ENCODE measurements around the gene MAPK8IP2. TPM values are rescaled to one million over a fixed set of nuclear protein-coding genes. Genes with fewer than 3 reads are reported as not detected.

MAPK8IP2 gene
- polyA plus RNA-seq, 1 donor (not counting 4 experiments of a cell fraction or from before 2014, with no cell fraction given): 0.29 TPM

GRCh38 chr22:50586416-50586815 lies 14.2 kb upstream of the MAPK8IP2 start:
- H3K27ac ChIP-seq (ENCODE audit: control insufficient read depth, insufficient read depth, low read length): no peak overlapping the region
- TF ChIP-seq EZH2 (IDR thresholded peaks at IDR 0.05; ENCODE audit: low read length) (no peak), CTCF (optimal IDR thresholded peaks at IDR 0.05 in 1 of 3, IDR thresholded peaks at IDR 0.05 in 1 of 3, conservative IDR thresholded peaks at IDR 0.05 in 1 of 3; ENCODE audit: extremely low read depth in 1 of 3, insufficient read depth in 2 of 3, low read length in 3 of 3) (no peak)
- H3K4me2 ChIP-seq (ENCODE audit: control insufficient read depth, extremely low read depth, insufficient read depth, low read depth, low read length): no peak overlapping the region
- H3K4me3 ChIP-seq (ENCODE audit: control insufficient read depth in 2 of 3, extremely low read depth in 1 of 3, insufficient read depth in 2 of 3, low read depth in 1 of 3, low read length in 3 of 3): no peak overlapping the region
- DNase-seq (ENCODE audit: low read depth, low spot score): no peak
- H3K9ac ChIP-seq (ENCODE audit: control insufficient read depth, extremely low read depth, insufficient read depth, low read length): no peak overlapping the region
- peaks cover 10% of the 10 kb centered on the region for H3K4me1 ChIP-seq (ENCODE audit: control insufficient read depth, extremely low read depth, insufficient read depth, low read length)
- H3K9me1 ChIP-seq (ENCODE audit: control insufficient read depth, extremely low read depth, insufficient read depth, low read length): no peaks in the 10 kb centered on the region
- no peaks in the 10 kb centered on the region for H3K36me3 ChIP-seq (ENCODE audit: control insufficient read depth in 2 of 2, extremely low read depth in 1 of 2, insufficient read depth in 2 of 2, low read length in 2 of 2)
- no peaks in the 10 kb centered on the region for H3K9me3 ChIP-seq (ENCODE audit: control insufficient read depth, low read depth, low read length)
- no peaks in the 10 kb centered on the region for H3K27me3 ChIP-seq (ENCODE audit: control insufficient read depth, extremely low read depth, insufficient read depth, low read length)
- FAIRE-seq: no peak
- no peaks in the 10 kb centered on the region for H4K20me1 ChIP-seq (ENCODE audit: control insufficient read depth, extremely low read depth, insufficient read depth, low read length)
- peaks cover 12% of the 10 kb centered on the region for H3K79me2 ChIP-seq (ENCODE audit: control insufficient read depth, insufficient read depth, low read length)
- dilution Hi-C loops (cut with MboI; ENCODE audit: extremely low pct_ligation_motif_present, low sequenced_read_pairs): no loop called here
- no peak overlapping the region for H2AFZ ChIP-seq (ENCODE audit: control insufficient read depth, low read length)

GRCh38 chr22:50587407-50587806 lies 13.2 kb upstream of the MAPK8IP2 start:
- dilution Hi-C loops (cut with MboI; ENCODE audit: extremely low pct_ligation_motif_present, low sequenced_read_pairs): no loop called here
- no peaks in the 10 kb centered on the region for H3K9me1 ChIP-seq (ENCODE audit: control insufficient read depth, extremely low read depth, insufficient read depth, low read length)

More at GRCh38 chr22:50587407-50587806, 13.2 kb upstream of the MAPK8IP2 start:
- H3K79me2 ChIP-seq (ENCODE audit: control insufficient read depth, insufficient read depth, low read length): peaks cover 4% of the 10 kb centered on the region
- H4K20me1 ChIP-seq (ENCODE audit: control insufficient read depth, extremely low read depth, insufficient read depth, low read length): no peaks in the 10 kb centered on the region
- no peak overlapping the region for H3K9ac ChIP-seq (ENCODE audit: control insufficient read depth, extremely low read depth, insufficient read depth, low read length)
- DNase-seq (ENCODE audit: low read depth, low spot score) (no peak), FAIRE-seq (no peak)
- H3K4me1 ChIP-seq (ENCODE audit: control insufficient read depth, extremely low read depth, insufficient read depth, low read length): peaks cover 5% of the 10 kb centered on the region
- no peaks in the 10 kb centered on the region for H3K9me3 ChIP-seq (ENCODE audit: control insufficient read depth, low read depth, low read length)
- no peaks in the 10 kb centered on the region for H3K27me3 ChIP-seq (ENCODE audit: control insufficient read depth, extremely low read depth, insufficient read depth, low read length)
- H3K27ac ChIP-seq (ENCODE audit: control insufficient read depth, insufficient read depth, low read length): no peak overlapping the region
- no peak overlapping the region for H3K4me2 ChIP-seq (ENCODE audit: control insufficient read depth, extremely low read depth, insufficient read depth, low read depth, low read length)
- no peaks in the 10 kb centered on the region for H3K36me3 ChIP-seq (ENCODE audit: control insufficient read depth in 2 of 2, extremely low read depth in 1 of 2, insufficient read depth in 2 of 2, low read length in 2 of 2)
- no peak overlapping the region for H2AFZ ChIP-seq (ENCODE audit: control insufficient read depth, low read length)
- no peak overlapping the region for H3K4me3 ChIP-seq (ENCODE audit: control insufficient read depth in 2 of 3, extremely low read depth in 1 of 3, insufficient read depth in 2 of 3, low read depth in 1 of 3, low read length in 3 of 3)
- TF ChIP-seq CTCF (optimal IDR thresholded peaks at IDR 0.05 in 1 of 3, IDR thresholded peaks at IDR 0.05 in 1 of 3, conservative IDR thresholded peaks at IDR 0.05 in 1 of 3; ENCODE audit: extremely low read depth in 1 of 3, insufficient read depth in 2 of 3, low read length in 3 of 3) (no peak), EZH2 (IDR thresholded peaks at IDR 0.05; ENCODE audit: low read length) (no peak)

All from keratinocyte (primary cell).